IMR-90 (cell line): Measurements from ENCODE around the gene SIK2. TPM values are rescaled to one million over a fixed set of nuclear protein-coding genes. Genes with fewer than 3 reads are reported as not detected.

Source experiments
- ATAC-seq: fragments of 200-7000 bp; cut with Tn5 transposase; 2 replicates; pipeline ENCODE4 v1.9.1; 2020; ENCODE audit warnings: low read depth, mild to moderate bottlenecking, moderate library complexity
- BruUV-seq: library from RNA; stranded (reverse); fragments of 400-500 nt; replicated peaks from 2 replicates; lab custom pipeline; 2021; lab: Mats Ljungman, UMichigan
- CTCF ChIA-PET: fragments of 300-600 bp; formaldehyde crosslinking; extraction: SDS; loops from one replicate; lab custom pipeline; 2021; ENCODE audit warnings: antibody characterized with exemption; lab: Yijun Ruan, JAX
- POLR2A ChIA-PET: fragments of 300-600 bp; sonication (Branson Sonifier 250); formaldehyde crosslinking; loops from one replicate; lab custom pipeline; 2022; ENCODE audit warnings: antibody characterized with exemption; ENCODE audit not compliant: unreplicated experiment; lab: Charles Lee
- DNase-seq: peaks from one replicate; pipeline ENCODE4 v3.0.0; 2013
- H2AFZ ChIP-seq: replicated peaks from 2 replicates; pipeline ENCODE3; 2013; ENCODE audit warnings: low read length, mild to moderate bottlenecking; ENCODE audit not compliant: poor library complexity
- H2AK5ac ChIP-seq: 2 replicates; pipeline ENCODE4 v1.6.1; 2013; ENCODE audit warnings: low read depth, low read length, inconsistent platforms
- H2AK9ac ChIP-seq: replicated peaks from 2 replicates; pipeline ENCODE3; 2013; ENCODE audit warnings: mild to moderate bottlenecking, low read depth, low read length, moderate library complexity; ENCODE audit not compliant: poor library complexity
- H2BK120ac ChIP-seq: 2 replicates; pipeline ENCODE4 v1.6.1; 2013; ENCODE audit warnings: low read depth, low read length, inconsistent platforms
- H2BK15ac ChIP-seq: 3 replicates; pipeline ENCODE4 v1.6.1; 2013; ENCODE audit warnings: low read depth, low read length, inconsistent platforms
- H2BK20ac ChIP-seq: 2 replicates; pipeline ENCODE4 v1.6.1; 2013; ENCODE audit warnings: low read depth, mild to moderate bottlenecking, inconsistent platforms, low read length, moderate library complexity
- H2BK5ac ChIP-seq: 2 replicates; pipeline ENCODE4 v1.6.1; 2013; ENCODE audit warnings: mild to moderate bottlenecking, low read depth, low read length, inconsistent platforms; ENCODE audit not compliant: poor library complexity, severe bottlenecking
- H3K14ac ChIP-seq: replicated peaks from 2 replicates; pipeline ENCODE4 v1.6.1; 2013; ENCODE audit warnings: low read depth, low read length, inconsistent platforms
- H3K18ac ChIP-seq: 2 replicates; pipeline ENCODE4 v1.6.1; 2013; ENCODE audit warnings: low read depth, low read length, control low read depth
- H3K23ac ChIP-seq: 2 replicates; pipeline ENCODE4 v1.6.1; 2013; ENCODE audit warnings: low read depth, low read length, inconsistent platforms
- H3K27ac ChIP-seq: 2 replicates; pipeline ENCODE4 v1.5.1; 2013; ENCODE audit warnings: mild to moderate bottlenecking, control low read depth, low read length; ENCODE audit not compliant: insufficient read depth
- H3K27me3 ChIP-seq: 2 replicates; pipeline ENCODE4 v1.6.1; 2013; ENCODE audit warnings: low read length; ENCODE audit not compliant: control insufficient read depth, insufficient read depth
- H3K36me3 ChIP-seq: 2 replicates; pipeline ENCODE4 v1.6.1; 2013; ENCODE audit warnings: low read length, mixed read lengths; ENCODE audit not compliant: control insufficient read depth, insufficient read depth
- H3K4ac ChIP-seq: 2 replicates; pipeline ENCODE4 v1.6.1; 2013; ENCODE audit warnings: low read depth, low read length, inconsistent platforms
- H3K4me1 ChIP-seq: 2 replicates; pipeline ENCODE4 v1.6.1; 2013; ENCODE audit warnings: low read length, mixed read lengths; ENCODE audit not compliant: control insufficient read depth, insufficient read depth
- H3K4me2 ChIP-seq: 2 replicates; pipeline ENCODE4 v1.6.1; 2013; ENCODE audit warnings: low read depth, mild to moderate bottlenecking, control low read depth, low read length, moderate library complexity
- H3K4me3 ChIP-seq: 2 replicates; pipeline ENCODE4 v1.5.1; 2013; ENCODE audit warnings: low read depth, mild to moderate bottlenecking, control low read depth, low read length, moderate library complexity; ENCODE audit not compliant: insufficient read depth
- H3K56ac ChIP-seq: 2 replicates; pipeline ENCODE4 v1.6.1; 2013; ENCODE audit warnings: low read length, inconsistent platforms; ENCODE audit not compliant: insufficient read depth; ENCODE audit errors: extremely low read depth
- H3K79me1 ChIP-seq, 2 experiments: 2 replicates each; pipeline ENCODE4 v1.6.1; 2013; ENCODE audit warnings: low read length in 2 of 2, inconsistent platforms in 1 of 2, low read depth in 1 of 2
- H3K9ac ChIP-seq: 2 replicates; pipeline ENCODE4 v1.6.1; 2013; ENCODE audit warnings: low read depth, low read length, control low read depth
- H3K9me1 ChIP-seq: 2 replicates; pipeline ENCODE4 v1.6.1; 2013; ENCODE audit warnings: low read length, inconsistent platforms; ENCODE audit not compliant: insufficient read depth
- H3K9me3 ChIP-seq: 2 replicates; pipeline ENCODE4 v1.6.1; 2013; ENCODE audit warnings: low read length; ENCODE audit not compliant: control insufficient read depth, insufficient read depth
- H4K20me1 ChIP-seq: 2 replicates; pipeline ENCODE4 v1.6.1; 2013; ENCODE audit warnings: low read length, inconsistent platforms; ENCODE audit not compliant: insufficient read depth
- H4K5ac ChIP-seq: 2 replicates; pipeline ENCODE4 v1.6.1; 2013; ENCODE audit warnings: mild to moderate bottlenecking, low read depth, low read length, control low read depth
- H4K8ac ChIP-seq, 2 experiments: 2 replicates each; pipeline ENCODE4 v1.6.1; 2013; ENCODE audit warnings: low read depth in 2 of 2, low read length in 2 of 2, control low read depth in 1 of 2, inconsistent platforms in 1 of 2
- H4K91ac ChIP-seq: 2 replicates; pipeline ENCODE4 v1.6.1; 2013; ENCODE audit warnings: low read depth, low read length, inconsistent platforms; ENCODE audit not compliant: insufficient read depth
- BHLHE40 ChIP-seq: fragments of 150-350 bp; IDR thresholded peaks from 2 replicates; pipeline ENCODE4 v1.6.1; 2016; ENCODE audit warnings: mild to moderate bottlenecking, low read depth, low read length
- FOS ChIP-seq: fragments of 150-350 bp; IDR thresholded peaks from 2 replicates; pipeline ENCODE4 v1.6.1; 2016; ENCODE audit warnings: low read depth, low read length
- MAFK ChIP-seq: IDR thresholded peaks from 2 replicates; pipeline ENCODE4 v1.6.1; 2012; ENCODE audit warnings: low read depth, low read length, improper control_type of control experiment
- MXI1 ChIP-seq: IDR thresholded peaks from 2 replicates; pipeline ENCODE4 v1.6.1; 2012; ENCODE audit warnings: low read depth, mild to moderate bottlenecking, low read length, moderate library complexity, borderline replicate concordance
- WGBS, 2 experiments: methylation state at CpG; one replicate each; pipeline versions ENCODE4 v1.1.5 to v1.1.7; 2013; ENCODE audit warnings: missing lambda C conversion rate in 2 of 2; ENCODE audit not compliant: insufficient read length in 1 of 2; ENCODE audit errors: extremely low coverage in 2 of 2; 5-methylcytosine and 5-hydroxymethylcytosine counted together
- dilution Hi-C: fragments of 300-500 bp; cut with HindIII; formaldehyde crosslinking; loops from one replicate; pipeline ENCODE4 v1.14.3; 2018; ENCODE audit warnings: low sequenced_read_pairs; ENCODE audit not compliant: unreplicated experiment
- in situ Hi-C: fragments of 300-500 bp; cut with MboI; formaldehyde crosslinking; loops from 3 replicates; pipeline ENCODE4 v1.14.3; 2019; ENCODE audit warnings: low sequenced_read_pairs, inconsistent platforms, mixed read lengths
- intact Hi-C: fragments of 100-400 bp; cut with micrococcal nuclease; formaldehyde crosslinking; loops from 2 replicates; pipeline ENCODE4 v1.10.0; 2022
- polyA plus RNA-seq, 3 experiments: library from polyadenylated mRNA; depleted of rRNA; stranded (reverse); fragments of >200 nt; gene quantifications; 2 replicates each; pipeline ENCODE4 v1.2.3, GENCODE V29; 2012; ENCODE audit warnings: low replicate concordance in 1 of 3
- total RNA-seq: library from RNA; depleted of rRNA; stranded (reverse); fragments of >200 nt; gene quantifications from 2 replicates; pipeline ENCODE4 v1.2.3, GENCODE V29; 2012
- TF ChIP-seq, protein P1 (sequence below): conservative IDR thresholded peaks from 2 replicates; pipeline ENCODE4 v1.5.1; 2012; ENCODE audit warnings: mild to moderate bottlenecking, low read depth, low read length, improper control_type of control experiment

Gene SIK2
- total and polyA plus RNA-seq, 2 of the 4 experiments (the other 2 are of a cell fraction): 7.9 to 10.4 TPM

DNA sequence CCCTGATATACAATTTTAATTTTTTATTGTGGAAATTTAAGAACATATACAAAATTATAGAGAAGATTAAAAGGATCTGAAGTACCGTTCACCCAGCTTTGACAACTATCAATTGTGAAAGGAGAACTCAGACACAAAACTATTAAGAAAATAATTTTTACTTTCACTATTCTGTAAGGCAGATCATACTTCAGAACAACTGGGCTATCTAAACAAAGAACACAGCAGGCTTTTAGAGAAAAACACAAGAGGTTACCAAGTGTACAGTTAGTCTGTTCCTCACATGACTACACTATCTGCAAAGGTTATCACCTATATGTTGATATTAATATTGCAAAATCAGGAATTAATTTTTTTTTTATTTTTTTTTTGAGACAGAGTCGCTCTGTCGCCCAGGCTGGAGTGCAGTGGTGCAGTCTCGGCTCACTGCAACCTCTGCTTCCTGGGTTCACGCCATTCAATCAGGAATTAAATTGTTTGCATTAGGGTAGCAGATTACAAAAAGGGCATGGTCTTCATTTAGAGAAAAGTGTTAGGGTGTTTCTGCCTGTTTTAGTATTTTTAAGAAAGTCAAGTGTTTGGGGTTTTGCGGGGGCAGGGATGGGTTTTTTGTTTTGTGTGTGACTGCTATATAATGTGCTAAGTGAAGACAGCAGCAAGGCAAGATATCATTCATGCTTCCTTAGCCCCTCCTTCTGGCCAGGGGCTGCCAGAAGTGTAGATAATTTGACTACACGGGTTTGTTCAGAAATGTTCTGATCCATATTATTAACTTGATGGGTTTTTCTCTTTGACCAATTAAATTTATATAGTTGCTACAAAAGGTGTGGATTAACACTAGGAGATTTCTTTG is 27.6 kb upstream of the SIK2 start:
- H3K4me2 ChIP-seq: peak overlapping the region; percentile 71
- no peak overlapping the region for H3K56ac ChIP-seq
- ChIA-PET CTCF (interaction anchor here (0.7 kb wide), 1 partner anchor 32 kb away, joined by 3 read pairs; no protein-coding TSS in a partner anchor), POLR2A (no interaction called here)
- no peak overlapping the region for H3K4ac ChIP-seq
- no peak overlapping the region for H2BK20ac ChIP-seq
- H3K9me3 ChIP-seq: no peaks in the 10 kb centered on the region
- dilution Hi-C loops: no loop called here
- no peak overlapping the region for H2AK9ac ChIP-seq
- no peak overlapping the region for H3K23ac ChIP-seq
- no peaks in the 10 kb centered on the region for H4K20me1 ChIP-seq
- no peak overlapping the region for H2AFZ ChIP-seq
- no peak overlapping the region for H3K4me3 ChIP-seq
- peaks cover 19% of the 10 kb centered on the region for H3K9me1 ChIP-seq
- no TSS peak for BruUV-seq
- intact Hi-C loops: no loop called here
- H4K8ac ChIP-seq: peak overlapping the region in 1 of 2 experiments; percentile 12; a peak in 1 of 4 replicates
- H3K14ac ChIP-seq: no peak overlapping the region
- H3K36me3 ChIP-seq: no peaks in the 10 kb centered on the region
- DNase-seq (no peak), ATAC-seq (peak; percentile 62)
- no peaks in the 10 kb centered on the region for H3K79me1 ChIP-seq
- no peak overlapping the region for H4K5ac ChIP-seq
- H3K9ac ChIP-seq: no peak overlapping the region
- no peak overlapping the region for H2BK5ac ChIP-seq
- no CpG with 5 or more reads among the region's 7 CpGs for WGBS, 2 experiments
- no peak overlapping the region for H4K91ac ChIP-seq
- in situ Hi-C loops: loop anchor here (25.0 kb wide), 1 partner anchor 413 kb away; no protein-coding TSS in a partner anchor
- no peak overlapping the region for H3K27ac ChIP-seq
- no peaks in the 10 kb centered on the region for H3K27me3 ChIP-seq
- peaks cover 9% of the 10 kb centered on the region for H3K4me1 ChIP-seq
- no peak overlapping the region; the same call in 1 of the 2 replicates for H3K18ac ChIP-seq
- TF ChIP-seq FOS (no peak), MAFK (no peak), BHLHE40 (no peak), MXI1 (no peak)
- TF ChIP-seq, protein P1, sequence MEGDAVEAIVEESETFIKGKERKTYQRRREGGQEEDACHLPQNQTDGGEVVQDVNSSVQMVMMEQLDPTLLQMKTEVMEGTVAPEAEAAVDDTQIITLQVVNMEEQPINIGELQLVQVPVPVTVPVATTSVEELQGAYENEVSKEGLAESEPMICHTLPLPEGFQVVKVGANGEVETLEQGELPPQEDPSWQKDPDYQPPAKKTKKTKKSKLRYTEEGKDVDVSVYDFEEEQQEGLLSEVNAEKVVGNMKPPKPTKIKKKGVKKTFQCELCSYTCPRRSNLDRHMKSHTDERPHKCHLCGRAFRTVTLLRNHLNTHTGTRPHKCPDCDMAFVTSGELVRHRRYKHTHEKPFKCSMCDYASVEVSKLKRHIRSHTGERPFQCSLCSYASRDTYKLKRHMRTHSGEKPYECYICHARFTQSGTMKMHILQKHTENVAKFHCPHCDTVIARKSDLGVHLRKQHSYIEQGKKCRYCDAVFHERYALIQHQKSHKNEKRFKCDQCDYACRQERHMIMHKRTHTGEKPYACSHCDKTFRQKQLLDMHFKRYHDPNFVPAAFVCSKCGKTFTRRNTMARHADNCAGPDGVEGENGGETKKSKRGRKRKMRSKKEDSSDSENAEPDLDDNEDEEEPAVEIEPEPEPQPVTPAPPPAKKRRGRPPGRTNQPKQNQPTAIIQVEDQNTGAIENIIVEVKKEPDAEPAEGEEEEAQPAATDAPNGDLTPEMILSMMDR: no peak
- no peak overlapping the region for H2AK5ac ChIP-seq
- no peak overlapping the region for H2BK15ac ChIP-seq
- no peak overlapping the region for H2BK120ac ChIP-seq
